ENCODE data around the gene TTLL6. TPM values are rescaled to one million over a fixed set of nuclear protein-coding genes. Genes with fewer than 3 reads are reported as not detected.
A peak's percentile ranks its signal among the peaks of the same experiment; 100 is the strongest.

The TTLL6 gene
- total and polyA plus RNA-seq, 2 donors from 2014 or later = 2.3 to 4.2 TPM

- Histone ChIP-seq H3K27me3 (ENCODE audit: control insufficient read depth, insufficient read depth, low read length) (no peaks in the 10 kb centered on the region), H3K4me3 (ENCODE audit: low read length in 3 of 3) (no peak overlapping the region), H3K4me1 (ENCODE audit: control insufficient read depth in 2 of 3, insufficient read depth in 2 of 3, low read depth in 1 of 3, low read length in 3 of 3) (peaks cover 0 to 16% (median 14%) of the 10 kb centered on the region in 3 donors), H3K27ac (ENCODE audit: low read depth in 2 of 2, low read length in 2 of 2) (no peak overlapping the region), H3K36me3 (ENCODE audit: control insufficient read depth in 2 of 3, insufficient read depth in 3 of 3, low read length in 3 of 3) (peaks cover 0 to 3% (median 0%) of the 10 kb centered on the region in 3 donors), H3K9me3 (ENCODE audit: control insufficient read depth in 2 of 3, insufficient read depth in 1 of 3, low read length in 3 of 3) (no peaks in the 10 kb centered on the region), H3K9ac (ENCODE audit: low read length in 3 of 3) (no peak overlapping the region)
- FAIRE-seq (no peak), DNase-seq (peak in 1 of 5 donors; percentile 76)
- intact Hi-C loops (cut with DNase I) = no loop called here
- no peak for TF ChIP-seq CTCF (IDR thresholded peaks at IDR 0.05; ENCODE audit: borderline replicate concordance, extremely low read depth, insufficient read depth)
Observed at GRCh38 chr17:48787828-48788227, 29.2 kb downstream of the TTLL6 start.

GRCh38 chr17:48779421-48779820 is 37.6 kb downstream of the TTLL6 start:
- Histone ChIP-seq H3K36me3 (ENCODE audit: control insufficient read depth in 2 of 3, insufficient read depth in 3 of 3, low read length in 3 of 3) (no peaks in the 10 kb centered on the region), H3K27ac (ENCODE audit: low read depth in 2 of 2, low read length in 2 of 2) (no peak overlapping the region), H3K9me3 (ENCODE audit: control insufficient read depth in 2 of 3, insufficient read depth in 1 of 3, low read length in 3 of 3) (peaks cover 0 to 3% (median 0%) of the 10 kb centered on the region in 3 donors), H3K9ac (ENCODE audit: low read length in 3 of 3) (no peak overlapping the region), H3K4me1 (ENCODE audit: control insufficient read depth in 2 of 3, insufficient read depth in 2 of 3, low read depth in 1 of 3, low read length in 3 of 3) (no peaks in the 10 kb centered on the region), H3K4me3 (ENCODE audit: low read length in 3 of 3) (no peak overlapping the region), H3K27me3 (ENCODE audit: control insufficient read depth, insufficient read depth, low read length) (no peaks in the 10 kb centered on the region)
- intact Hi-C loops (cut with DNase I) = no loop called here
- FAIRE-seq (no peak), DNase-seq (no peak)
- TF ChIP-seq CTCF (IDR thresholded peaks at IDR 0.05; ENCODE audit: borderline replicate concordance, extremely low read depth, insufficient read depth) = no peak

- DNase-seq = no peak
- intact Hi-C loops (cut with DNase I) = no loop called here
- no peak for TF ChIP-seq CTCF (IDR thresholded peaks at IDR 0.05; ENCODE audit: borderline replicate concordance, extremely low read depth, insufficient read depth)
- Histone ChIP-seq H3K4me1 (ENCODE audit: control insufficient read depth in 2 of 3, insufficient read depth in 2 of 3, low read depth in 1 of 3, low read length in 3 of 3) (no peaks in the 10 kb centered on the region), H3K36me3 (ENCODE audit: control insufficient read depth in 2 of 3, insufficient read depth in 3 of 3, low read length in 3 of 3) (no peaks in the 10 kb centered on the region), H3K9ac (ENCODE audit: low read length in 3 of 3) (no peak overlapping the region), H3K9me3 (ENCODE audit: control insufficient read depth in 2 of 3, insufficient read depth in 1 of 3, low read length in 3 of 3) (peaks cover 0 to 3% (median 0%) of the 10 kb centered on the region in 3 donors), H3K27me3 (ENCODE audit: control insufficient read depth, insufficient read depth, low read length) (no peaks in the 10 kb centered on the region), H3K4me3 (ENCODE audit: low read length in 3 of 3) (no peak overlapping the region), H3K27ac (ENCODE audit: low read depth in 2 of 2, low read length in 2 of 2) (no peak overlapping the region)
- FAIRE-seq = peak; percentile 37
Observed at GRCh38 chr17:48776602-48777001, 40.4 kb downstream of the TTLL6 start.

DNA sequence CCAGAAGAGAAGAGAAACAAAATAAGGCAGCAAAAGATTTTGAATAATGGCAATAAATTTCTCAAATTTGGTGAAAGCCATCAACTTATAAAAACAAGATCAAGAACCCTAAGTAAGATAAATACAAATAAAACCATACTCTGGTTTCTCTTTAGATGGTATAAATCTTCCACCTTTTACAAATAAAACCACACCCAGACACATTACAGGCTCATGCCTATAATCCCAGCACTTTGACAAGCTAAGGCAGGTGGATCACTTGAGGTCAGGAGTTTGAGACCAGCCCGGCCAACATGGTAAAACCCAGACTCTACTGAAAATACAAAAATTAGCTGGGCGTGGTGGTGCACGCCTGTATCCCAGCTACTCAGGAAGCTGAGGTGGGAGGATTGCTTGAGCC is 43.8 kb downstream of the TTLL6 start:
- no peak for TF ChIP-seq CTCF (IDR thresholded peaks at IDR 0.05; ENCODE audit: borderline replicate concordance, extremely low read depth, insufficient read depth)
- intact Hi-C loops (cut with DNase I) = no loop called here
- Histone ChIP-seq H3K4me1 (ENCODE audit: control insufficient read depth in 2 of 3, insufficient read depth in 2 of 3, low read depth in 1 of 3, low read length in 3 of 3) (no peaks in the 10 kb centered on the region), H3K27ac (ENCODE audit: low read depth in 2 of 2, low read length in 2 of 2) (no peak overlapping the region), H3K9ac (ENCODE audit: low read length in 3 of 3) (no peak overlapping the region), H3K9me3 (ENCODE audit: control insufficient read depth in 2 of 3, insufficient read depth in 1 of 3, low read length in 3 of 3) (peaks cover 0 to 3% (median 0%) of the 10 kb centered on the region in 3 donors), H3K36me3 (ENCODE audit: control insufficient read depth in 2 of 3, insufficient read depth in 3 of 3, low read length in 3 of 3) (no peaks in the 10 kb centered on the region), H3K27me3 (ENCODE audit: control insufficient read depth, insufficient read depth, low read length) (no peaks in the 10 kb centered on the region), H3K4me3 (ENCODE audit: low read length in 3 of 3) (no peak overlapping the region)
- no peak for DNase-seq
- no peak for FAIRE-seq
